HTERT RPE-1 (cell line): Measurements from ENCODE around the gene EID2B.

ENCODE experiments used
- in situ Hi-C: fragments of 300-500 bp; cut with MboI; formaldehyde crosslinking; loops from 4 replicates; pipeline ENCODE4 v1.14.3; 2020; ENCODE audit warnings: low sequenced_read_pairs

The EID2B gene

GRCh38 chr19:39533003-39533512 is 406 bp upstream of the EID2B start:
- in situ Hi-C loops = no loop called here

- in situ Hi-C loops = no loop called here
Observed at GRCh38 chr19:39531834-39532232, 819 bp downstream of the EID2B start.

GRCh38 chr19:39525205-39525604 is 7.4 kb downstream of the EID2B start:
- in situ Hi-C loops = no loop called here

GRCh38 chr19:39524495-39524894 is 8.2 kb downstream of the EID2B start:
- in situ Hi-C loops = no loop called here

GRCh38 chr19:39520541-39521484 is 11.8 kb downstream of the EID2B start:
- in situ Hi-C loops = no loop called here

GRCh38 chr19:39518975-39519374 is 13.7 kb downstream of the EID2B start:
- in situ Hi-C loops = no loop called here

GRCh38 chr19:39518458-39518857 is 14.2 kb downstream of the EID2B start:
- in situ Hi-C loops = no loop called here

GRCh38 chr19:39517432-39517831 is 15.2 kb downstream of the EID2B start:
- in situ Hi-C loops = no loop called here

GRCh38 chr19:39516270-39516669 is 16.4 kb downstream of the EID2B start:
- in situ Hi-C loops = no loop called here

- in situ Hi-C loops = no loop called here
Observed at GRCh38 chr19:39515551-39516191, 17.0 kb downstream of the EID2B start.

GRCh38 chr19:39514840-39515550 is 17.7 kb downstream of the EID2B start, which contains the start of gene SELENOV:
TSS of gene SELENOV (plus strand) at chr19:39515139. CDS start at chr19:39515213, 74 bp downstream.
- in situ Hi-C loops = no loop called here

GRCh38 chr19:39512988-39513387 is 19.7 kb downstream of the EID2B start:
- in situ Hi-C loops = no loop called here

- in situ Hi-C loops = no loop called here
Observed at GRCh38 chr19:39509233-39509632, 23.4 kb downstream of the EID2B start.

GRCh38 chr19:39508629-39509028 is 24.0 kb downstream of the EID2B start:
- in situ Hi-C loops = no loop called here

- in situ Hi-C loops = no loop called here
Observed at GRCh38 chr19:39507715-39508364, 24.8 kb downstream of the EID2B start.

GRCh38 chr19:39506944-39507714 is 25.5 kb downstream of the EID2B start:
- in situ Hi-C loops = no loop called here

GRCh38 chr19:39506598-39506943 is 26.1 kb downstream of the EID2B start:
- in situ Hi-C loops = no loop called here

- in situ Hi-C loops = no loop called here
Observed at GRCh38 chr19:39502640-39503417, 29.8 kb downstream of the EID2B start.

GRCh38 chr19:39501340-39501739 is 31.3 kb downstream of the EID2B start:
- in situ Hi-C loops = no loop called here
